Measurements from ENCODE around the gene C1QTNF3. TPM values are rescaled to one million over a fixed set of nuclear protein-coding genes. Genes with fewer than 3 reads are reported as not detected.

The C1QTNF3 gene
- total RNA-seq, 1 donor from 2014 or later, result 2.8 TPM

DNA sequence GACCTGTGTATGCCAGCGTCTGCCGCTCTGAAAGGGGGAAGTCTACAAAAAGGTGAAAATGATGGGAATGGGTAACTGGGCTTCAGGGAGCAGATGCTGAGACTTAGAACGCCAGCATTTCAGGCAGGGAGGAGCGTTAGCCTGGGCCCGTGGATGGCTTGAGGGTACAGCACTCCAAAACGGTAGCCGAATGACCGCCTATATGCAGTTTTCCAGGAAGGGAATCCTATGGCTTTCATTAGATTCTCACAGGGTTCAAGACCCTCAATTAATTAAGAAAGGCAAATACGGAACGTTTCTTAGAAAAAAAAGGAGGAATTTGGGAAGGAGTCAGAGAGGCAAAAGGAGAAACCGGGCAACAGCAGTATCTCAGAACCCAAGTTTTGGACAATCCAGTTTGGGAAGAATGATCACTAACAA is 35.8 kb downstream of the C1QTNF3 start:
- intact Hi-C loops (cut with DNase I), result loop anchor here (5.0 to 10.0 kb wide), 2 partner anchors 35 to 918 kb away; partner anchors contain the start of genes C1QTNF3 and DNAJC21

DNA sequence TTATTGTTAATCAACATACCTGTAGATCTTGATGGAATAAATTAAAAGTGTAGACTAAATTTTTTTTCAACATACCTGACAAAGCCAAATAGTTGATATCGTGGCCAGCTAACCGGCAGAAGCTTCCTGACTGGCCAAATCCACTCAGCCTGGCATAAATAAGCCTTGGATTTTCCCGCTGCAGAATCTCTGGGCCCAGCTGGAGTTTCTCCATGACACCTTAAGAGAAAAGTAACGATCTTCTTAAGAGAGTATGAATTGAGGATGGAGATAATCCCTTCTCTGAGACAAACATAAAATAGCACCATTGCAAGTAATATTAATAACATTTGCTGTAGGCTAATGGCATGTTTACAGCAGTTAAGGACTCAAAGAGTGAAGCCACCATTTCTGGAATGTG is 37.3 kb downstream of the C1QTNF3 start:
- DNase-seq (ENCODE audit: low spot score), result no peak
- intact Hi-C loops (cut with DNase I), result loop anchor here (5.0 to 10.0 kb wide), 2 partner anchors 37 to 919 kb away; partner anchors contain the start of genes C1QTNF3 and DNAJC21

More for the DNA sequence above, 35.8 kb downstream of the C1QTNF3 start:
- no peak for DNase-seq (ENCODE audit: low spot score)

DNA sequence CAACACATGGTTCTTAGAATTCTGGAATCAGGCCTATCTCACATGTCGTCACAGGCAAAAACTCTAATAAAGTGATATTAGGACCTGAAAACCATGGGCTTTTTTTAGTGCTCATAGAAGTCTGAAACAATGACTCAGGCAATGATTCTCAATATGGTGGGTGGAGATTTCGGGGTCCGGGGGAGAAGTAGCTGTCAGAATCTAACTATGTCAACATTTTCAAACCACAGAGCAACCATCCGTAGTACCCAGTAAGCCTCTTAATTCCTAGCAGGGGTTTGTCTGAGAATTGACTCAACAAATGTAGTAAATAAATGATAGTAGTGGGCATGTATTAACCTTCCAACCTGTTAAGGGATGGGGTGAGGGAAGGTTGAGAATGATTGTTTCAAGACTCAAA is 37.8 kb downstream of the C1QTNF3 start:
- no peak for DNase-seq (ENCODE audit: low spot score)
- intact Hi-C loops (cut with DNase I), result loop anchor here (5.0 to 10.0 kb wide), 2 partner anchors 37 to 920 kb away; partner anchors contain the start of genes C1QTNF3 and DNAJC21

DNA sequence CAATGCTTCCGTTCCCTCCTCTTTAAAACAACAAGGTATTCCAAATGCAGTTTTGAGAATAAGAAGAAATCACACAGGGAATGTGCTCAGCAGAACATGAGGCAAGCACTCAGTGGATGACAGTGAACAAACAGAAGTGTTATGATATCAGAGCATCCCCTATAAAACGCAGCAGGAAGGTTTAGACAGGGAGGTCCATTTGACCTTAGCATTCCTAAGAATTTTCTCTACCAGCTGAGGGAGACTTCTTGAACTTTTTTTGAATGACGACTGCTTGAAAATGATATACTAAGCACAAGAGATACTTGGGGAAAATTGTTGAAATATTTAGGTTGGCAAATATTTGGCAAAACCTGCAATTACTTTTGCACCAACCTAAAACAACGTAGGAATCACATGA is 39.1 kb downstream of the C1QTNF3 start:
- intact Hi-C loops (cut with DNase I), result loop anchor here (10.0 kb wide), 1 partner anchor 921 kb away; the partner anchor contains the start of gene DNAJC21
- DNase-seq (ENCODE audit: low spot score), result no peak

DNA sequence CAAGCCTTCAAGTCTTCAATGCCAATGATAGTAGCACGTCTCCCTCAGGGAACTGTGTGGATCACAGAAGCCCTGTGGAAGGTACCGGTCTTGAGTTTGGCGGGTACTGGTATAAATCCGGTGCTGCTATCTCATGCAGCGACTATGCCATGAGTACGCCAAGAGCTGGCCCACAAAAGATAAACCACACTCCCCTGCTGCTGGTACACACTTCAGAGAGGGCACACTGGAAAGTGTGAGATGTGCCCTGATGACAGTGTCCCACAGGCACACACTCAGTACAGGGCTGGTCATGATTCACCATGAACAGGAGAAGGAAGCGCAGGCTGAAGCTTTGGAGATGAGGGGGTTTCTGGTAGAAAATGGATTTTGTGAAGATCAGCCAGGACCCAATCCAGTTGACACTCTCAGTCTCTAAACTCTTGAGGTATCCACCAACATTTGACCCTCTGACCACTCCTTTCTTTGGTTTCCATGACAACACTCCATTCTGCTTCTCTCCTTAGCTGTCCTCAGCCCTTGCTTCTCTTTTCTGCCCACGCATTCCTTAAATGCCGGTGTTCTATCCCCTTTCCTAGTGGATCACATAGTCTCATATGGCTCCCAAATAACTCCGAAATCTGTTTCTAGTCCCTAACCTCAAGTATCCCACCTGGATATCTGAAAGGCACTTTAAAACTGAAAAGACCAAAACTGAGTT is 40.2 kb downstream of the C1QTNF3 start:
- intact Hi-C loops (cut with DNase I), result loop anchor here (10.0 kb wide), 1 partner anchor 922 kb away; the partner anchor contains the start of gene DNAJC21
- DNase-seq (ENCODE audit: low spot score), result no peak

DNA sequence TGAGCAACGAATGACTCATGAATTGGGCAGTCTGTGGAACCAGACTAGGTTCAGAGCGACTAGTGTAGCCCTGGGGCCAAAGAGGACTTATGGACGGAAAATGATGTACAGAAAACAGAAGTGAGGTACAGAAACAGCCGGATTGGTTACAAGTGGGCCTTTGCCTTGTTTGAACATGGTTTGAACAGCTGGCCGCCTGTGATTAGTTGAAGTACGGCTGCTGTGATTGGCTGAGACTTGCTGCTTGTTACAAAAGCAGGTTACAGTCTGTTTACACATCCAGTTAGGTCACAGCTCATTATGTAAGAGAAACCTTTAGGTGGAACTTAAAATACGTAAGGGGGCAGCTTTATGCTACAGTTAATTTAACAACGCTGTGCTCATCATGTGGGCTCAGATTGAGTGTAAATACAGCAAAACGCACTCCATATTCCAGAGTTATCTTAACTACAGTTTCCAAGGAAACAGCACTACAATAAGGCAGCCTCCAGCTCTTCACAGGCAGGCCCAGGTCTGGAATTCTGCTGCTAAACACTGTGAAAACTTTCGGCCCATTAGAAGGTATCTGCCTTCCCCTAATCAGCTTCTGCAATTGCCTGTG is 41.7 kb downstream of the C1QTNF3 start:
- intact Hi-C loops (cut with DNase I), result loop anchor here (10.0 kb wide), 1 partner anchor 923 kb away; the partner anchor contains the start of gene DNAJC21
- no peak for DNase-seq (ENCODE audit: low spot score)

DNA sequence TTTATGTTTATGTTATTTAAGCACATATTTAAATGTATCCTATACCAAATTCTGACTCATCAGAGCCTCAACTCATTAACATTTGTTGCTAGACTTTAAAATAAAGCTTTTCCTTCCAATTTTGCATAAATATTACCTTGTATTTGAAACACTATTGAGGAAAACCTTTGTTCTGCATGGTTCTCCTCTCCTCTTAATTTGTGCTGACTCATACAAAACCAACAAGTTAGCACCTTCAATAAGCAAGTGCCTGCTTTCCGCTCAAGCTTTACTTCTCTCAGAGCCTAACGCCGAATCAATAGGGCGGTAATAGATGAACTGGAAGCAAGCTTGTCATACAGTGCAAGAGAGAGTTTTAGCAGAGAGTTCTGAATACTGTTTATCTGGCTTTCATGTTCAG is 43.0 kb downstream of the C1QTNF3 start:
- intact Hi-C loops (cut with DNase I), result loop anchor here (10.0 kb wide), 2 partner anchors 465 to 925 kb away; partner anchors contain the start of gene DNAJC21
- no peak for DNase-seq (ENCODE audit: low spot score)

DNA sequence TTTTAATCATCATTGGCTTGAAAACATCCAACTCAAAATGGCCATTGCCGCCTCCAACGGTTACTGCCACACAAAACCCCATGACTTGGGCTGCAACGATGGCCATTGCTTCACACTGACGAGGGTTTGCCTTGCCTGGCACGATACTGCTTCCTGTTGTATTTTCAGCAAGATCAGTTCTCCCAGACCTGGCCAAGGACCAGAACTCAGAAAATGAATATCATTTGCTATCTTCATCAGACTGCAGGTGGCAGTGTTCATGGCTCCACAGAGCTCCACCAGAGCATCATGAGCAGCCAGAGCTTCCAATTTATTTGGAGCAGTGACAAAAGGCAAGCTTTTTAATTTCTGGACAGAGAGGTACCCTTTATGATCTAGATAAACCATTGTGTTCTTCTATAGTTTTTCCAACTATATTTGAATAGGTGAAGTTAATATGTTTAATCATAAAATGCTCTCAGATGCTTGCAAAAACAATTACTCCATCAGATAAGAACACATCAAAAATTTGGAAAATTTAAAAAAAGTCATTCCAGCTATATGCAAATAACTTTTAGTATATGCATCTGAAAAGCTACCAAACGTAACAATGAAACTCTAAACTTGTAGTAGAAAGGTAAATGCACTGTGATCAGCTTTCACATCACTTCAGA is 45.6 kb downstream of the C1QTNF3 start:
- intact Hi-C loops (cut with DNase I), result loop anchor here (10.0 kb wide), 1 partner anchor 467 kb away; no protein-coding TSS in a partner anchor
- DNase-seq (ENCODE audit: low spot score), result no peak

DNA sequence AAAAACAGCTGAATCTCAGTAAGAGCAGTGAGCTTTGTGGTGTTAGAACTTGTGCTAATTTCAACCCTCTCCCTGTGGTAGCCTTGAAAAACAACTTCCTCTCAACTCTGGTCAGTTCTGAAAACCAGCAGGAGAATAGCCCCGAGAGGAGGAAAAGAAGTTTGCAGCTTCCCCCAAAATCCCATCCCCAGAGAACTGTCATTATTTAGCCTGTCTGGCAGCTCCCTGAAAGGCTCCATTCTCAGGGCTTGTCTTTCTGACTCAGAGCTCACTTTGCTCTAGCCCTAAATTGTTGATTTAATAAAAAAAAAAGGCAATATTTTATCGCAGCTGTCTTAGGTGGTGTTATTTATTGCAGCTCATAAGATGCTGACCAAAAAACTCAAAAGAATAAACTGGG is 47.1 kb downstream of the C1QTNF3 start:
- intact Hi-C loops (cut with DNase I), result loop anchor here (10.0 kb wide), 1 partner anchor 469 kb away; no protein-coding TSS in a partner anchor
- no peak for DNase-seq (ENCODE audit: low spot score)

DNA sequence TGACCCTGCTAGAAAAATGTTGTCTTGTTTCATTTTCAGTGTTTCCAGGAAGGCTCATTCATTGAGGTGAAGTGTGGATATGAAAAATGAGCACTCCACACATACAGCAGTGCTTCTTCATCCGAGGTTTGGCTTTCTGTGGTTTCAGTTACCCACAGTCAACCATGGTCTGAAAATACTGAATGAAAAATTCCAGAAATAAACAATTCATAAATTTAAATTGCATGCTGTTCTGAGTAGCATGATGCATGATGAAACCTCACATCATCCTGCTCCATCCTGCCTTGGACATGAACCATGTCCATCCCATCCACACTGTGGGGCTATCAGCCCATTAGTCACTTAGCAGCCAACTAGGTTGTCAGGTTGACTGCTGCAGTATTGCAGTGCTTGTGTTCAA is 48.2 kb downstream of the C1QTNF3 start:
- DNase-seq (ENCODE audit: low spot score), result no peak
- intact Hi-C loops (cut with DNase I), result loop anchor here (10.0 kb wide), 1 partner anchor 470 kb away; no protein-coding TSS in a partner anchor

DNA sequence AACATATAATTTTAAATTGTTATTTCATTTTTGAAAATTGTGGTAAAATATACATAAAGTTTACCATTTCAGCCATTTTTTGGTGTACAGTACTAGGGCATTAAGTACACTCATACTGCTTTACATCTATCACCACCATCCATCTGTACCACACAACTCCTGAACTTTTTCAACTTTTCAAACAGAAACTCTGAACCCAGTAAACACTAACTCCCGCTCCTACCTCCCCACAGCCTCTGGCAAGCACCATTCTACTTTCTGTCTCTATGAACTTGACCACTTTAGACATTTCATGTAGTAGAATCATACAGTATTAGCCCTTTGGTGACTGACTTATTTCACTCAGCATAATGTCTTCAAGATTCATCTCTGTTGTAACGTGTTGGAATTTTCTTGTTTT is 50.1 kb downstream of the C1QTNF3 start:
- intact Hi-C loops (cut with DNase I), result loop anchor here (10.0 kb wide), 1 partner anchor 472 kb away; no protein-coding TSS in a partner anchor
- no peak for DNase-seq (ENCODE audit: low spot score)

DNA sequence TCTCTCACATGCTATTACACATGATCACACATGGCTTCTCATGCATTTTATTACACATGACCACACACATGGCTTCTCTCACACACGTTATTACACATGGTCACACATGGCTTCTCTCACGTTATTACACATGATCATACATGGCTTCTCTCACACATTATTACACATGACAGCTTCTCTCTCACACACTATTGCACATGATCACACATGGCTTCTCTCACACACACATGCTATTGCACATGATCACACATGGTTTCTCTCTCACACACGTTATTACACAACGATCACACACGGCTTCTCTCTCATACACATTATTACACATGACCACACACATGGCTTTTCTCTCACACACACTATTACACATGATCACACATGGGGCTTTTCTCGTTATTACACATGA is 57.6 kb downstream of the C1QTNF3 start:
- intact Hi-C loops (cut with DNase I), result no loop called here
- no peak for DNase-seq (ENCODE audit: low spot score)

DNA sequence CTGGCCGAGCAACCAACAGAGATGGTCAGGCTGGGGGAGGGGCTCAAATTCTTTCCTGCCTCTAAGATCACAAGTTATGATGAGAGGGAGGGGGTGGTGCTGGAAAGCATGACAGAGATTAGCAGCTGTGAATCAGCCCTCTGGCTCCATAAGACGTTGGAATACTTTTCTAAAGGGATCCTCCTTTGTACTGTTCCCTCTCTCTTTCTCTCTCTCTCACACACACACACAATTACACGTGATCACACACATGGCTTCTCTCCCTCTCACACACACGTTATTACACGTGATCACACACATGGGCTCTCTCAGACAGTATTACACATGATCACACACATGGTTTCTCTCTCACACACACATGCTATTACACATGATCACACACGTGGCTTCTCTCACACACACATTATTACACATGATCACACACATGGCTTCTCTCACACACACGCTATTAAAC is 58.3 kb downstream of the C1QTNF3 start, which contains the start of gene SLC45A2:
SLC45A2 (minus strand) TSS at position 23 of the 454 bp plus-strand sequence. CDS start 110 bp downstream, outside the sequence.
- no peak for DNase-seq (ENCODE audit: low spot score)
- intact Hi-C loops (cut with DNase I), result no loop called here

DNA sequence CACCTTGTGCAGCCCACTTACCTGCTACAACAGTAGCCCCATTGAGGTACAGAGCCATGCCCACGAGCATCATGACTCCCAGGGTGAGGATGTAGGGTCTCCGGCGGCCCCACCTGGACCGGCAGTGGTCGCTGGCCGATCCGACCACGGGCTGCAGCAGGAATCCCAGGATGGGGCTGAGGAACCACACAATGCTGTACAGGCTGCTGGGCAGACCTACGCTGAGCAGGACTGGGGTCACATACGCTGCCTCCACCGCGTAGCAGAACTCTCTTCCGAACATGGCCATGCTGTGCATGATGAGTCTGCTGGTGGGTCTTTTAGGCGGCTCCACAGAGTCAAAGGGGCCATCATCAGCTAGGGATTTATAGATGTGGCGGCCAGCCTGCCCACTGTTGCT is 58.8 kb downstream of the C1QTNF3 start:
- DNase-seq (ENCODE audit: low spot score), result no peak
- intact Hi-C loops (cut with DNase I), result no loop called here

DNA sequence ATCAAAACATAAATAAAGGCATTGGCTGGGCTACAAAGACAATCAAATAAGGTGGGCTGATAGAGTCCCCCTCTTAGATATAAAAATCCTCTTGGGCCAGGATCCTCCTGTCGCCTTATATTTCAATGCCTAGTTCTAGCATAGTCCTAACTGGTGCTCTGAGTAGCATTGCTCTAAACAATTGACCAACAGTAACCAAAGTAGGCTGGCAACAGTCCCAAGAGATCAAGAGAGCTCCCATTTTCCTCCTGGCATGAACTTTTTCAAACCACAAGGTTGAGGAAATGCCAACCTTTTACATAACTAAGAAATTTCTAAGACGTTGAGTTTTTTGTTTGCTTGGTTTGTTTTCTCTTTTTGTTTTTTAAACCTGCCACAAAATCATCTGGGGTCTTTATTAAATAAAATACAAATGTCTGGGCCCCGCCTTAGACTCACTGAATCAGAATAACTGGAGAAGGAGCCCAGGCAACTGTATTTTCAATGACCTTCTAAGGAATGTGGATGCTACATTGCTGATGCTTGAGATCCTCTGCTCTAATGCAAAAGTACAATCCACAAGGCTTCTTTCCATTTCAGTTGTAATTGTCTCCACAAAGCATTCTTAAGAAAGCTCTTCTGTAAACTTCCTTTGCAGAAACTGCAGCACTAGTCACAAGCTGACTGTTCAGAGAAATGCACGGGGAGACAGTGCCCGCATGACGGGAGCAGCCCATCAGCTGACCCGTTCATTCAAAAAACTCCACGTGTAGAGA is 61.4 kb downstream of the C1QTNF3 start:
- DNase-seq (ENCODE audit: low spot score), result no peak
- intact Hi-C loops (cut with DNase I), result no loop called here

DNA sequence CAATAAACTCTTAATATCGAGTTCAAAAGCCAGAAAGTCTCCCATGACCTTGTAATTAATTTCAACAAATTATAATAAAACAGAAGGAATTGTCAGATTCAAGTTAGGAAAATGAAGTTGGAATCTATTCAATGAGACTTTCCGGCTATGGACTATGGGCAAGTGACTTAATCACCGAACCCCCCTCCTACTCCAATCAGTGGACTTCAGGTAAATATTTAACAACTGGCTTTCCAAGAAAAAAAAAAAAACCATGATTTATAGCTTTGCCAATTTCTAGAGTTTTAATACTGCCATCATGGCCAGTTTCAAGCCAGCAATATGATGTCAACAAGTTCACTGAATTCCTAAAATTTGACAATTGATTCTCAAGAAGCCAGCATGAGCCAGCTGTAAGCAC is 63.0 kb downstream of the C1QTNF3 start:
- DNase-seq (ENCODE audit: low spot score), result no peak
- intact Hi-C loops (cut with DNase I), result no loop called here

DNA sequence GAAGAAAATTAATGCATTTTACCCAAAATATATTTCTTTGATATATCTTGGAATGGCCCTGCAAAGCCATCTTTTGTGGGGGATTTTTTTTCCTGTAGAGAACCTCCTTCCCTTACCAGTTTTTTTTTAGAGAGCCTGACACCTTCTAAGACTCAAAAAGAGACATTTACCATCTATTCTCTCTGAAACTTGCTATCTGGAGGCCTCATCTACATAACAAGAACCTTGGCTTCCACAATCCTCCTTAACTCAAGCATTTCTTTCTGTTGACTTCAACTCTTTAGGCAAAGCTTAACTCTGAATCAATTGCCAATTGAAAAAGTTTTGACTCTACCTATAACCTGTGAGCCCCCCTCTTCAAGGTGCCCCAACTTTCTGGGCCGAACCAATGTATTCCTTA is 64.7 kb downstream of the C1QTNF3 start:
- no peak for DNase-seq (ENCODE audit: low spot score)
- intact Hi-C loops (cut with DNase I), result no loop called here

DNA sequence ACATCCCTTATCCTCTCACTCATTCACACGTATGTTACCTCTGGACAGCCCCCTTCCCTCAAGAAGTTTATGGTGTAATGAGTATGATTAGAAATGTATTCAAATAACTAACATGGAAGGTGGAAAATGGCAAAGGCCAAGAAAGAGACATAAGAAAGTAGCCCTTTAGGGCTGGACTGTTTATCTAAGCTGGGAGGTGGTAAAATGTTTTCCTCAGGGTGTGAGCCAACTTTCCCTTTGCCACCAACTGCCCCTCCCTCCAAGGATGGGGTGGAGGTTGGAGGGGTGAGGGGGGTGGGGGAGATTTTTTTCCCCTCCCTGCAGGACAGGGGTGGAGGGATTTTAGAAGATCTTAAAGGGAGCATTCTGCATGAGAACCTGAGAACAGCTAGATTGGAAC is 66.7 kb downstream of the C1QTNF3 start:
- no peak for DNase-seq (ENCODE audit: low spot score)
- intact Hi-C loops (cut with DNase I), result no loop called here

DNA sequence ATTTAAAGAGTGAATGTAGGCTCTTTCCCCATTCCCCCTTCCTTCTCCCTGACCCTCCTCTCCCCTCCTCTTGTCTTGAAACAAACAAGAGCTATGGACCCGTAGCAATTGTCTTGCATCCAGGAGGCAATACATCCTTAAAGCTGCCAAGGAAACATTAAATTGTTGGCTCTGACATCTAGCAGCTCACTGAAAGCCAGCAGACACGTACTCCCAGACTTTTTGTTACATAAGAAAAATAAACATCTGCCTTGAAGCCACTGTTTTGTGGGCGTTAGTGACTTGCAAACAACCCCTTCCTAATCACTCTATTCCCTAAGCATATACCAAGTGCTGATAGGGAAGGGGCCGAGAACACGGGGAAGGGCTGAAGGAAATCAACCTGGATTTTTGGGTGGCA is 67.2 kb downstream of the C1QTNF3 start:
- intact Hi-C loops (cut with DNase I), result no loop called here

More for the DNA sequence above, 67.2 kb downstream of the C1QTNF3 start:
- no peak for DNase-seq (ENCODE audit: low spot score)

Data from cardiac septum (tissue), 1 donor.